RPMI8226 (cell line): ENCODE data around the gene ECM1.

Experiments used
- DNase-seq: peaks from one replicate; pipeline ENCODE4 v3.0.0-alpha.2; 2015

ECM1 gene

GRCh38 chr1:150546294-150546937 lies 38.5 kb downstream of the ECM1 start:
- no peak for DNase-seq

GRCh38 chr1:150548324-150548631 lies 40.4 kb downstream of the ECM1 start:
- DNase-seq: no peak

GRCh38 chr1:150548632-150549495 lies 41.0 kb downstream of the ECM1 start, which contains the start of gene ADAMTSL4:
ADAMTSL4 (plus strand) TSS chr1:150549408; CDS start chr1:150552289, 2,881 bp downstream.
- DNase-seq: peak; percentile 78

GRCh38 chr1:150549496-150550221 lies 41.8 kb downstream of the ECM1 start:
- no peak for DNase-seq

- no peak for DNase-seq
Observed at GRCh38 chr1:150550222-150551050, 42.5 kb downstream of the ECM1 start.

GRCh38 chr1:150551051-150551783 lies 43.3 kb downstream of the ECM1 start:
- DNase-seq: peak; percentile 2

- no peak for DNase-seq
Observed at GRCh38 chr1:150551784-150552127, 43.8 kb downstream of the ECM1 start.

- peak; percentile 35 for DNase-seq
Observed at GRCh38 chr1:150552128-150552910, 44.4 kb downstream of the ECM1 start.

GRCh38 chr1:150552911-150553289 lies 45.0 kb downstream of the ECM1 start:
- no peak for DNase-seq

GRCh38 chr1:150553392-150554085 lies 45.6 kb downstream of the ECM1 start:
- no peak for DNase-seq

GRCh38 chr1:150554086-150554452 lies 46.2 kb downstream of the ECM1 start:
- DNase-seq: no peak

GRCh38 chr1:150555198-150555970 lies 47.5 kb downstream of the ECM1 start:
- DNase-seq: no peak

- no peak for DNase-seq
Observed at GRCh38 chr1:150555971-150556865, 48.3 kb downstream of the ECM1 start.

- DNase-seq: no peak
Observed at GRCh38 chr1:150557065-150557600, 49.2 kb downstream of the ECM1 start.

- DNase-seq: no peak
Observed at GRCh38 chr1:150557813-150558212, 49.9 kb downstream of the ECM1 start.

GRCh38 chr1:150558303-150558704 lies 50.4 kb downstream of the ECM1 start:
- DNase-seq: no peak

- DNase-seq: no peak
Observed at GRCh38 chr1:150558761-150559655, 51.1 kb downstream of the ECM1 start.

GRCh38 chr1:150559656-150560010 lies 51.7 kb downstream of the ECM1 start:
- no peak for DNase-seq
